ENCODE data around the gene HMGN4.
"Not testable (repeated sequence)": the region's sequence is repeated elsewhere in the genome, so short reads cannot be mapped to it uniquely, and the experiment has no call there.

HMGN4 gene

GRCh38 chr6:26507658-26508057, 30.5 kb upstream of the HMGN4 start:
- Histone ChIP-seq H3K27me3 (ENCODE audit: control insufficient read depth in 1 of 2, insufficient read depth in 2 of 2, low read length in 2 of 2) (peaks cover under 1 to 6% of the 10 kb centered on the region in 2 donors), H3K4me1 (ENCODE audit: insufficient read depth, low read length) (no peaks in the 10 kb centered on the region), H3K9ac (ENCODE audit: low read length) (no peak overlapping the region), H3K4me3 (ENCODE audit: low read depth in 1 of 2, low read length in 2 of 2) (no peak overlapping the region), H3K36me3 (ENCODE audit: insufficient read depth, low read length) (no peaks in the 10 kb centered on the region), H3K9me3 (ENCODE audit: low read length) (no peaks in the 10 kb centered on the region), H3K27ac (ENCODE audit: low read depth, low read length) (no peak overlapping the region)

- not testable (repeated sequence) for H3K36me3 ChIP-seq (ENCODE audit: insufficient read depth, low read length); H3K4me1 ChIP-seq (ENCODE audit: insufficient read depth, low read length); H3K27me3 ChIP-seq (ENCODE audit: control insufficient read depth in 1 of 2, insufficient read depth in 2 of 2, low read length in 2 of 2); H3K27ac ChIP-seq (ENCODE audit: low read depth, low read length); H3K9ac ChIP-seq (ENCODE audit: low read length); H3K4me3 ChIP-seq (ENCODE audit: low read depth in 1 of 2, low read length in 2 of 2); H3K9me3 ChIP-seq (ENCODE audit: low read length)
These were observed 27.1 kb upstream of the HMGN4 start for GRCh38 chr6:26511033-26511432.

GRCh38 chr6:26514984-26515383, 23.2 kb upstream of the HMGN4 start:
- Histone ChIP-seq H3K9me3 (ENCODE audit: low read length) (no peaks in the 10 kb centered on the region), H3K4me3 (ENCODE audit: low read depth in 1 of 2, low read length in 2 of 2) (no peak overlapping the region), H3K9ac (ENCODE audit: low read length) (no peak overlapping the region), H3K27ac (ENCODE audit: low read depth, low read length) (no peak overlapping the region), H3K4me1 (ENCODE audit: insufficient read depth, low read length) (no peaks in the 10 kb centered on the region), H3K36me3 (ENCODE audit: insufficient read depth, low read length) (no peaks in the 10 kb centered on the region), H3K27me3 (ENCODE audit: control insufficient read depth in 1 of 2, insufficient read depth in 2 of 2, low read length in 2 of 2) (no peaks in the 10 kb centered on the region)

- Histone ChIP-seq H3K4me3 (ENCODE audit: low read depth in 1 of 2, low read length in 2 of 2) (no peak overlapping the region), H3K9ac (ENCODE audit: low read length) (no peak overlapping the region), H3K27ac (ENCODE audit: low read depth, low read length) (no peak overlapping the region), H3K4me1 (ENCODE audit: insufficient read depth, low read length) (peaks cover 5% of the 10 kb centered on the region), H3K27me3 (ENCODE audit: control insufficient read depth in 1 of 2, insufficient read depth in 2 of 2, low read length in 2 of 2) (no peaks in the 10 kb centered on the region), H3K36me3 (ENCODE audit: insufficient read depth, low read length) (no peaks in the 10 kb centered on the region), H3K9me3 (ENCODE audit: low read length) (no peaks in the 10 kb centered on the region)
These were observed 21.4 kb upstream of the HMGN4 start for GRCh38 chr6:26516481-26517427.

GRCh38 chr6:26519359-26519758, 18.8 kb upstream of the HMGN4 start:
- H3K9me3 ChIP-seq (ENCODE audit: low read length), result no peaks in the 10 kb centered on the region
- no peak overlapping the region for H3K4me3 ChIP-seq (ENCODE audit: low read depth in 1 of 2, low read length in 2 of 2)
- no peak overlapping the region for H3K27ac ChIP-seq (ENCODE audit: low read depth, low read length)
- no peak overlapping the region for H3K9ac ChIP-seq (ENCODE audit: low read length)
- H3K36me3 ChIP-seq (ENCODE audit: insufficient read depth, low read length), result no peaks in the 10 kb centered on the region
- H3K4me1 ChIP-seq (ENCODE audit: insufficient read depth, low read length), result peaks cover 15% of the 10 kb centered on the region
- no peaks in the 10 kb centered on the region for H3K27me3 ChIP-seq (ENCODE audit: control insufficient read depth in 1 of 2, insufficient read depth in 2 of 2, low read length in 2 of 2)

GRCh38 chr6:26520237-26520849, 17.8 kb upstream of the HMGN4 start:
- Histone ChIP-seq H3K36me3 (ENCODE audit: insufficient read depth, low read length) (no peaks in the 10 kb centered on the region), H3K9ac (ENCODE audit: low read length) (no peak overlapping the region), H3K27me3 (ENCODE audit: control insufficient read depth in 1 of 2, insufficient read depth in 2 of 2, low read length in 2 of 2) (no peaks in the 10 kb centered on the region), H3K27ac (ENCODE audit: low read depth, low read length) (peak overlapping the region; percentile 89), H3K4me3 (ENCODE audit: low read depth in 1 of 2, low read length in 2 of 2) (peak overlapping the region; percentile 60 to 67), H3K4me1 (ENCODE audit: insufficient read depth, low read length) (peaks cover 15% of the 10 kb centered on the region), H3K9me3 (ENCODE audit: low read length) (no peaks in the 10 kb centered on the region)

- Histone ChIP-seq H3K9me3 (ENCODE audit: low read length) (no peaks in the 10 kb centered on the region), H3K27ac (ENCODE audit: low read depth, low read length) (peak overlapping the region; percentile 80), H3K4me3 (ENCODE audit: low read depth in 1 of 2, low read length in 2 of 2) (peak overlapping the region; percentile 39 to 65), H3K4me1 (ENCODE audit: insufficient read depth, low read length) (peaks cover 15% of the 10 kb centered on the region), H3K36me3 (ENCODE audit: insufficient read depth, low read length) (no peaks in the 10 kb centered on the region), H3K9ac (ENCODE audit: low read length) (peak overlapping the region; percentile 86), H3K27me3 (ENCODE audit: control insufficient read depth in 1 of 2, insufficient read depth in 2 of 2, low read length in 2 of 2) (no peaks in the 10 kb centered on the region)
These were observed 17.1 kb upstream of the HMGN4 start for GRCh38 chr6:26520850-26521599.

- peak overlapping the region; percentile 39 to 65 for H3K4me3 ChIP-seq (ENCODE audit: low read depth in 1 of 2, low read length in 2 of 2)
- H3K36me3 ChIP-seq (ENCODE audit: insufficient read depth, low read length), result no peaks in the 10 kb centered on the region
- no peaks in the 10 kb centered on the region for H3K27me3 ChIP-seq (ENCODE audit: control insufficient read depth in 1 of 2, insufficient read depth in 2 of 2, low read length in 2 of 2)
- H3K4me1 ChIP-seq (ENCODE audit: insufficient read depth, low read length), result peaks cover 15% of the 10 kb centered on the region
- no peaks in the 10 kb centered on the region for H3K9me3 ChIP-seq (ENCODE audit: low read length)
- H3K9ac ChIP-seq (ENCODE audit: low read length), result peak overlapping the region; percentile 86
- peak overlapping the region; percentile 80 for H3K27ac ChIP-seq (ENCODE audit: low read depth, low read length)
These were observed 16.4 kb upstream of the HMGN4 start for GRCh38 chr6:26521600-26522391.

GRCh38 chr6:26522486-26523228, 15.5 kb upstream of the HMGN4 start:
- H3K27me3 ChIP-seq (ENCODE audit: control insufficient read depth in 1 of 2, insufficient read depth in 2 of 2, low read length in 2 of 2), result not testable (repeated sequence)
- peak overlapping the region in 1 of 2 donors; percentile 65 for H3K4me3 ChIP-seq (ENCODE audit: low read depth in 1 of 2, low read length in 2 of 2)
- H3K9ac ChIP-seq (ENCODE audit: low read length), result peak overlapping the region; percentile 86

GRCh38 chr6:26524314-26524713, 13.9 kb upstream of the HMGN4 start:
- H3K27ac ChIP-seq (ENCODE audit: low read depth, low read length); H3K36me3 ChIP-seq (ENCODE audit: insufficient read depth, low read length); H3K9ac ChIP-seq (ENCODE audit: low read length); H3K4me3 ChIP-seq (ENCODE audit: low read depth in 1 of 2, low read length in 2 of 2); H3K27me3 ChIP-seq (ENCODE audit: control insufficient read depth in 1 of 2, insufficient read depth in 2 of 2, low read length in 2 of 2); H3K9me3 ChIP-seq (ENCODE audit: low read length): not testable (repeated sequence)
- peaks cover 15% of the 10 kb centered on the region for H3K4me1 ChIP-seq (ENCODE audit: insufficient read depth, low read length)

More at GRCh38 chr6:26522486-26523228, 15.5 kb upstream of the HMGN4 start:
- H3K36me3 ChIP-seq (ENCODE audit: insufficient read depth, low read length); H3K9me3 ChIP-seq (ENCODE audit: low read length): not testable (repeated sequence)
- Histone ChIP-seq H3K27ac (ENCODE audit: low read depth, low read length) (peak overlapping the region; percentile 80), H3K4me1 (ENCODE audit: insufficient read depth, low read length) (peaks cover 15% of the 10 kb centered on the region)
